HK-2 (cell line): ENCODE measurements around the gene PKD2L1.
"Not testable (repeated sequence)": the region's sequence is repeated elsewhere in the genome, so short reads cannot be mapped to it uniquely, and the experiment has no call there.

ENCODE experiments used
- DNase-seq: peaks from one replicate; pipeline ENCODE4 v3.0.0-alpha.2; 2018; ENCODE audit not compliant: unreplicated experiment

PKD2L1 gene

DNA sequence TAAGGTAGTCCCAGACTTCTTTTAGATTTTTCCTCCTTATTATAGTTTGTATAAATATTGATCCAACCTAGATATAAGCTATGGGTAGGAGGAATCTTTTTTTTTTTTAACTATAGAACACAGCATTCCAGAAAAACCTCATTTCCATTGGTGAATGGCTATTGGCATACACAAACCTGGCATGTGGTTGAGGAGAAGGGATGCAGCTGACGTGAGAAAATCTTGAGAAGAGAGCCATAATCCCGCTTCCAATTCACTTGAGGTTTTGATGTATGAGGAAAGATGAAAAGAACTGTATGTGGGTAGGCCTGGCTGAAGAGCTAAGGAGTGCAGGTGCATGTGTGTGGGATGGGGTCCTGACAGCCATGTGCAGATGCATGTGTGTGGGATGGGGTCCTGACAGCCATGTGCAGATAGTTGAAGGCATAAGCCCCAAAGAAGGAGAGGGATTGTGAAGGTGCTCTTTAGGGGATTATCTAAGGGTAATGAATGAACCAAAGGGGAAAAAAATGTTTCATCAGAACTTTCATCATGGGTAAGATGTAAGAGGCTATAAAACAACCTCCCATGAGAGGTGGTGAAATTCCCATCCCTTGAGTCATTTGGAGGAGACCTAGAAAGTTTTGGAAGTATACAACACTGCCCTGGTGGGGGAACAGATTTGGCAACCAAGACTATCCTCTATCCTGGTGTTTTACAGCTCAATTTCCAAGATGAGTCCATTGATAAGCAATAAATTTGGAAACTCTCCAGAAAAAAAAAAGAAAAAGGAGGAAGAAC is 3.8 kb upstream of the PKD2L1 start:
- no peak for DNase-seq

DNA sequence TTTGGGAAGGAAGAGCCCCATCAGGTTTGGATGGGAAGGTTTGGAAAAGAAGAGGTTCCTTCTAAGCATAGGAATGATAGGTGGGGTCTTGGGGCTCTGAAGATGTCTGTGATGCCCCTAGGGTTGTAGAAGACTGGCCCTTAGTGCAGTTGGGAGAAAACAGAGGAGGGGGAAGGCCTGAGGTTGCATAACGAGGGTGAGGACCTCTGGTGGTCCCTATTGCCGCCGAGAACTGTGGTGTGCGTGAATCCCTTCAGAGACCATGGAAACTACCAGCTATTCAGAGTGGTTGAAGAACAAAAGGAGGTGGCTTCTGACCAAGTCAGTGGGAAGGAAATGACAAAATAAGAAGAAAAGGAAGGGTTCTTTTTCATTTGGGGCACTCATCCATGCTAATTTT is 3.1 kb upstream of the PKD2L1 start:
- no peak for DNase-seq

- no peak for DNase-seq
Observed at GRCh38 chr10:100328198-100328597, 1.8 kb downstream of the PKD2L1 start.

- no peak for DNase-seq
Observed at GRCh38 chr10:100327718-100328009, 2.4 kb downstream of the PKD2L1 start.

- no peak for DNase-seq
Observed at GRCh38 chr10:100327007-100327717, 2.9 kb downstream of the PKD2L1 start.

DNA sequence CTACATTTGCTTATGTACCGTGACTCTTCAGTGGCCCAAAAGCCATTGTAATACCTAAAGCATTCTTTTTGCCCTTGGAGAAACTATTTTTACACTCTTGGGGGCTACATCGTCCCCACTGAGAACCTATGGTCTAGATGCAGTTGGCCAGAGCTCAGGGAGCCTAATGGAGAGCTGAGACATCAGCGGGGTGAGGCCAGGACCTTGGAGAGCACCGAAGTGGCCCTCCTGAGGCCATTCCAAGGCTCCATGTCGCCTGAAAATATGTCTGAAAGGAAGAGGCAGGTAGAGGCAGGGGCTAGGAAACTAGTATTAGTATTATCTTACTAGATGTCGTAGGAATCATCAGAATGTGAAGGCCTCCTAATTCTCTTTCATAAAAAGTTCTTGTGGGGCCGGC is 4.9 kb downstream of the PKD2L1 start:
- DNase-seq: no peak

DNA sequence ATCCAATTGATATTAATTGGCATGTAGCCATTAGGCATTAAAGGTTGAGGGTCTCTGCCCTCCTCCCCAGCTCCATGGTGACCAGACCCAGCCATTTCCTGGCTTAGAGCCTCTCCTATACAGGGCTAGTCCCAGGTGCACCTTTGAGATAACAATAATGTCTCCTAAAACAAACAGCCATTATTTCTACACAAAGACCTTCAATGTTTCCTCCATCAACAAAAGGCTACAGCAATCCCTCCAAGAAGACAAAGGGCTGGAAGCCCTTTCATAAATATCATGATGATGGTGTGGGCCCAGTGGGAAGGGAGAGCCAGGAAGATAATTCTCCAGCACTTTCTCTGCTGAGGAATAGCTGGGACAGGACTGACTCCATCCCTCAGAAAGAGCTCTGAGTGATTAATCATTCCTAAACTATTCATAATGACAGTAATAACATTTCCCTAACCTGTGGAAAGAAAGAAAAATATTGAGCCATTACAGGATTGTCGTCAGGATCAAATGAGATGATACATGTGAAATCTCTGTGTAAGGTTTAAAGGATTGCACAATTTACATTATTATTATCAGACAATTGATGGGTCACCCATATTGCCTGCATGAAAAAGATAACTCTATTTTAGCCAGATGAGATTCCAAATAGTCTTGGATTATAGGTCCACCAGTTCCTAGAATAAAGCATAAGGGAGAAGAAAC is 10.2 kb downstream of the PKD2L1 start:
- DNase-seq: no peak

GRCh38 chr10:100318207-100318606 is 11.8 kb downstream of the PKD2L1 start:
- DNase-seq: no peak

- no peak for DNase-seq
Observed at GRCh38 chr10:100315615-100316014, 14.4 kb downstream of the PKD2L1 start.

GRCh38 chr10:100311298-100311697 is 18.7 kb downstream of the PKD2L1 start:
- no peak for DNase-seq

DNA sequence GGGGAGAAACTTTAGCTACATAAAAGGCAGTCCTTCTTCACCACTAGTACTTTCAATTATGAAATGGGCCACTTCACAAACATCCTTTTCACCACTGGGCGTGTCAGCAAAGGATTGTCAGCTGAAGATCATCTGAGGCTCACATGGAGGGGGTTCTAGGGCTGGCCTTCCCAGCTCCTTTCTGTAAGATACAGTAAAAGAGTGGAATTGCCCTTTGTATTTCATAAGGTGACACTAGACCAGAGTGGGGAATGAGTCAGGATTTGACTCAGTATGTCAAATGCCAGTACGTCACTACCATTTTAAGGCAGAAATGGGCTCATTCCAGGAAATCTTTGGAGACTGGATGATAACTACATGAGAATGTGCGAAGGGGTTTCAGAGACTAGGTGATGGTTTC is 22.3 kb downstream of the PKD2L1 start:
- DNase-seq: no peak

DNA sequence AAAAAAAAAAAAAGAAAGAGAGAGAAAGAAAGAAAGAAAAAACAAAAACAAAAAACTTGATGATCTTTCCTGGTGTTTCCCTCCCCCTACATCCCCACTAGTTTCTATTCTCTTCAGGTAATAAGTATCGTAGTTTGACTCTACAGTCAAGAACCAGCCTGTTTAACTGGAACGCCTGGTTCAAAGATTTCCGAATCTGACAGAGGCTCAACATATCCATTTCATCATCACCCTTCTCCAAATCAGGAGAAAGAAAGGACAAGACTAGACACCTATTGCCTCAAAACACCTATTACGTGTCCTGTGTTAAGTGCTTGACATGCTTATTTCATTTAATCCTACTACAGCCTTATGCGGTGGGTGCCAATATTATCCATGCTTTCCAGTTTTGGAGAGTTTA is 23.2 kb downstream of the PKD2L1 start:
- DNase-seq: no peak

DNA sequence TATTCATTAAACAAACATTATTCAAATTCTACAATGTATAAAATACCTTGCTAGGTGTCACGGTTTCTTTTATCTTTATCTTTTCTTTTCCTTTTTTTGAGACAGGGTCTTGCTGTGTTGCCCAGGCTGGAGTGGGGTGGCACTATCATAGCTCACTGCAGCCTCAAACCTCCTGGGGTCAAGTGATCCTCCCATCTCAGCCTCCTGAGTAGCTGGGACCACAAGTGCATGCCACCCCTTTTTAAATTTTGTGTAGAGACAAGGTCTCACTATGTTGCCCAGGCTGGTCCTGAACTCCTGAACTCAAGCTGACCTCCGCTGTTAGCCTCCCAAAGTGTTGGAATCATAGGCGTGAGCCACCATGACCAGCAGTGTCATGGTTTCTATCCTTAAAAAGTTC is 25.6 kb downstream of the PKD2L1 start:
- no peak for DNase-seq

DNA sequence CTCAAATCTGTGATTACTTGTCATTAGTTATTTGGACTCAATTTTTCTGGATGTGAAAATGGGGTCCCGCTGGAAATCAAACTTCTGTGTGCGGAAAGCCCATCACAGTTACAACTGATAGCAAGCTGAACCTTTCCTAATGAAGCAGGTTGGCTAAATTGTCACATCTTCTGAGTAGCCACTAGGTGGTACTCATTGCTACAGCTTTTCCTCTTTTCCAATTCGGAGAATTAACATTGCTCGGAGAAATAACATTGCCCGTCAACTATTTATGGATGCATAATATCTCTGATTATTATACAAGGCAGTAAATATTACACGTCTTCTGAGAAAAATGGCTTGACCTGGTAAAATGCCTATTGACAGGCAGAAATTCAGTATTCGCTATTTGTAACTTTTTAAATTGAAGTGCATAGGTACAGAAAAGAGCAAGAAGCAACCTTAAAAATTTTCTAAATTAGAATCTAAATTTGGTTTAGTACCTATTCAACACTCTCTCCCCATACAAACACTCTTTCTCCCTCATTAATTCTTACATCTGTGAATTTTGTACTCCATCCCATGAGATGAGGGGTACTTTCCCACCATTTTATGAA is 26.2 kb downstream of the PKD2L1 start:
- DNase-seq: no peak

DNA sequence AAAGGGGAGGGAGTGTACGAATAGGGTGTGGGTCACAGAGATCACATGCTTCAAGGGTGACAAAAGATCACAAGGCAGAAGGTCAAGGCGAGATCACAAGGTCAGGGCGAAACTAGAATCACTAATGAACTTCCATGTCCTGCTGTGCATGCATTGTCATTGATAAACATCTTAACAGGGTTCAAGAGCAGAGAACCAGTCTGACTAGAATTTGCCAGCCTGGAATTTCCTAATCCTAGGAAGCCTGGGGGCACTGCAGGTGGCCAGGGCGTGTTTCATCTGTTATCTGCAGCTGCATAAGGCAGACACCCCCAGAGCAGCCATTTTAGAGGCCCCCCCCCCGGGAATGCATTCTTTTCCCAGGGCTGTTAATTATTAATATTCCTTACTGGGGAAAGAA is 28.9 kb downstream of the PKD2L1 start:
- DNase-seq: not testable (repeated sequence)

GRCh38 chr10:100297242-100297641 is 32.8 kb downstream of the PKD2L1 start:
- DNase-seq: no peak

GRCh38 chr10:100293066-100293465 is 37.0 kb downstream of the PKD2L1 start:
- no peak for DNase-seq

DNA sequence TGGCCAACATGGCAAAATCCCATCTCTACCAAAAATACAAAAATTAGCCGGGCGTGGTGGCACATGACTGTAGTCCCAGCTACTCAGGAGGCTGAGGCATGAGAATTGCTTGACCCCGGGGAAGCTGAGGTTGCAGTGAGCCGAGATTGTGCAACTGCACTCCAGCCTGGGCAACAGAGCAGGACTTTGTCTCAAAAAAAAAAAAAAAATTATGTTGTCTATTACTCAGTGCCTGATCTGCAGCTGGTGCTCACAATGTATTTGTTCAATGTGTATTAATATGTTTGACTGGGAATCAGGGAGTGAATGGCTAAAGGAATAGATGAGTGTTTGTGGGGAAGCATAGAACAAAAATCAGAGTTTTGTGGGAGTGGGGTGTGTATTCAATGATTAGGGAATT is 37.7 kb downstream of the PKD2L1 start:
- DNase-seq: not testable (repeated sequence)

DNA sequence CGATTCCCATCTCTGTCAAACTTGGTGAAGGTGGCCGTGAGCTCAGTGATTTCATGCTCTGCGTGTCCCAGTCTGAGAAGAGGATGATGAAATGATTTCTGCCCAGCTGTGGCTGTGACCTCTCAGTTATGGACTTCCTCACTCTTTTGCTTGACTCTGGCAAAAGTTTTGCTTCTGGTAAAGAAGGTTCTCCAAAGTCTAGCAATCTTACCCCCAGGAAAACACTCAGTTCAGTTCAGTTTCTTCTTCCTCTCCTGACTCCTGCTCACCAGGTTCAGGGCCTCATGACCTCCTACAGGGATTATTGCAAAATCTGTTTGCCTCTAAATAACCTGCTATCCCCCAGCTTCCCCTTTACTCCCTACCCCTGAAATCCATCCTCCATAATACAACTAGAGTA is 38.7 kb downstream of the PKD2L1 start:
- no peak for DNase-seq

DNA sequence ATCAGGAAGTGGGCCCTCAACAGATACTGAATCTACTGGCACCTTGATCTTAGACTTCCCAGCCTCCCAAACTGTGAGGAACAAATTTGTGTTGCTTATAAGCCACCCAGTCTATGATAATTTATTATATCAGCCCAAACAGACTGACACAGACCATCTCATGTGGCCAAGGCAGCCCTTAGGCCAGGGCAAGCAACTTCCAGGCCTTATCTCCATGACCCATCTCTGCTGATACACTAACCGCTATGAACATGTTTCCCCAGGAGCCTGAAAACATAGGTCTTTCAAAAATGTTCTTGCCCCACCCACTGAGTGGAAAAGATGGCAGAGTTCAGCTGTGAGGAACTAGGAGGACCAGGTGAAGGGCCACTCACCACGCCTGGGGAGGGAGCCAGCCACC is 40.4 kb downstream of the PKD2L1 start:
- no peak for DNase-seq

- DNase-seq: no peak
Observed at GRCh38 chr10:100288196-100288595, 41.8 kb downstream of the PKD2L1 start.

- DNase-seq: no peak
Observed at GRCh38 chr10:100287756-100288155, 42.3 kb downstream of the PKD2L1 start.
